HUES64 (cell line): ENCODE measurements around the gene UST.
A peak's percentile ranks its signal among the peaks of the same experiment; 100 is the strongest.
"Not testable (repeated sequence)": the region's sequence is repeated elsewhere in the genome, so short reads cannot be mapped to it uniquely, and the experiment has no call there.

Experiments used
- H3K27ac ChIP-seq: 2 replicates; pipeline ENCODE4 v1.7.0; 2013; ENCODE audit warnings: low read depth, low read length, inconsistent platforms
- H3K27me3 ChIP-seq: 2 replicates; pipeline ENCODE4 v1.6.1; 2013; ENCODE audit warnings: mild to moderate bottlenecking, low read length; ENCODE audit not compliant: insufficient read depth
- H3K36me3 ChIP-seq: 2 replicates; pipeline ENCODE4 v1.6.1; 2013; ENCODE audit warnings: mild to moderate bottlenecking, low read length; ENCODE audit not compliant: insufficient read depth
- H3K4me1 ChIP-seq: 2 replicates; pipeline ENCODE4 v1.6.1; 2013; ENCODE audit warnings: mild to moderate bottlenecking, low read length, moderate library complexity; ENCODE audit not compliant: insufficient read depth
- H3K4me3 ChIP-seq: 2 replicates; pipeline ENCODE4 v1.5.1; 2013; ENCODE audit warnings: mild to moderate bottlenecking, low read length, moderate library complexity
- H3K9ac ChIP-seq: 2 replicates; pipeline ENCODE4 v1.6.1; 2013; ENCODE audit warnings: mild to moderate bottlenecking, low read depth, low read length
- H3K9me3 ChIP-seq: 2 replicates; pipeline ENCODE4 v1.6.1; 2013; ENCODE audit warnings: low read depth, low read length; ENCODE audit not compliant: insufficient read depth
- WGBS: fragments of 150-250, 120-280 bp; methylation state at CpG from one replicate; pipeline ENCODE4 v1.1.7; 2013; ENCODE audit warnings: missing lambda C conversion rate; 5-methylcytosine and 5-hydroxymethylcytosine counted together

The UST gene

GRCh38 chr6:148967541-148967956, 220.7 kb downstream of the UST start:
- no peaks in the 10 kb centered on the region for H3K9me3 ChIP-seq
- no peaks in the 10 kb centered on the region for H3K27me3 ChIP-seq
- no peak overlapping the region for H3K9ac ChIP-seq
- WGBS = 57% methylated on average over 6 of the region's 7 CpGs
- peak overlapping the region; percentile 42; the same call in 1 of the 2 replicates for H3K27ac ChIP-seq
- H3K36me3 ChIP-seq = 0 out of 2 replicates have a peak, but pooled peaks cover 4% of the 10 kb centered on the region
- H3K4me1 ChIP-seq = peaks cover 47% of the 10 kb centered on the region
- no peak overlapping the region for H3K4me3 ChIP-seq

GRCh38 chr6:148968771-148969602, 222.2 kb downstream of the UST start:
- H3K9ac ChIP-seq = no peak overlapping the region
- H3K27ac ChIP-seq = no peak overlapping the region
- no peaks in the 10 kb centered on the region for H3K27me3 ChIP-seq
- no peak overlapping the region for H3K4me3 ChIP-seq
- 0 out of 2 replicates have a peak, but pooled peaks cover 4% of the 10 kb centered on the region for H3K36me3 ChIP-seq
- peaks cover 50% of the 10 kb centered on the region for H3K4me1 ChIP-seq
- no peaks in the 10 kb centered on the region for H3K9me3 ChIP-seq
- 94% methylated on average over 4 of the region's 4 CpGs for WGBS

- peaks cover 54% of the 10 kb centered on the region for H3K4me1 ChIP-seq
- no peaks in the 10 kb centered on the region for H3K9me3 ChIP-seq
- H3K36me3 ChIP-seq = 0 out of 2 replicates have a peak, but pooled peaks cover 4% of the 10 kb centered on the region
- 87% methylated on average over 10 of the region's 10 CpGs for WGBS
- H3K9ac ChIP-seq = no peak overlapping the region
- no peak overlapping the region for H3K4me3 ChIP-seq
- H3K27me3 ChIP-seq = no peaks in the 10 kb centered on the region
- H3K27ac ChIP-seq = peak overlapping the region; percentile 39; the same call in 1 of the 2 replicates
Measured at GRCh38 chr6:148969603-148970061, 222.8 kb downstream of the UST start.

- no peaks in the 10 kb centered on the region for H3K9me3 ChIP-seq
- no peak overlapping the region for H3K9ac ChIP-seq
- H3K27ac ChIP-seq = no peak overlapping the region
- no peaks in the 10 kb centered on the region for H3K27me3 ChIP-seq
- 88% methylated on average over 5 of the region's 6 CpGs for WGBS
- no peak overlapping the region for H3K4me3 ChIP-seq
- peaks cover 12% of the 10 kb centered on the region for H3K36me3 ChIP-seq
- peaks cover 56% of the 10 kb centered on the region for H3K4me1 ChIP-seq
Measured at GRCh38 chr6:148971031-148971927, 224.4 kb downstream of the UST start.

GRCh38 chr6:148972481-148972880, 225.7 kb downstream of the UST start:
- WGBS = 2% methylated on average over 15 of the region's 15 CpGs
- H3K27ac ChIP-seq = peak overlapping the region; percentile 40; the same call in 1 of the 2 replicates
- peaks cover 50% of the 10 kb centered on the region for H3K4me1 ChIP-seq
- H3K9ac ChIP-seq = no peak overlapping the region
- H3K4me3 ChIP-seq = peak overlapping the region; percentile 28; the same call in 1 of the 2 replicates
- no peaks in the 10 kb centered on the region for H3K27me3 ChIP-seq
- no peaks in the 10 kb centered on the region for H3K9me3 ChIP-seq
- H3K36me3 ChIP-seq = peaks cover 12% of the 10 kb centered on the region

- H3K9ac ChIP-seq = no peak overlapping the region
- WGBS = 72% methylated on average over 4 of the region's 5 CpGs
- H3K27ac ChIP-seq = no peak overlapping the region
- peaks cover 12% of the 10 kb centered on the region for H3K36me3 ChIP-seq
- no peak overlapping the region for H3K4me3 ChIP-seq
- H3K9me3 ChIP-seq = no peaks in the 10 kb centered on the region
- H3K27me3 ChIP-seq = no peaks in the 10 kb centered on the region
- peaks cover 41% of the 10 kb centered on the region for H3K4me1 ChIP-seq
Measured at GRCh38 chr6:148973538-148974208, 226.8 kb downstream of the UST start.

- 90% methylated on average over 4 of the region's 4 CpGs for WGBS
- no peak overlapping the region for H3K27ac ChIP-seq
- H3K27me3 ChIP-seq = no peaks in the 10 kb centered on the region
- H3K9me3 ChIP-seq = no peaks in the 10 kb centered on the region
- H3K4me1 ChIP-seq = peaks cover 39% of the 10 kb centered on the region
- H3K36me3 ChIP-seq = peaks cover 12% of the 10 kb centered on the region
- no peak overlapping the region for H3K9ac ChIP-seq
- H3K4me3 ChIP-seq = no peak overlapping the region
Measured at GRCh38 chr6:148974351-148974750, 227.5 kb downstream of the UST start.

GRCh38 chr6:148978298-148978697, 231.5 kb downstream of the UST start:
- Histone ChIP-seq H3K4me1 (peaks cover 24% of the 10 kb centered on the region), H3K36me3 (peaks cover 18% of the 10 kb centered on the region)
- not testable (repeated sequence) for H3K4me3 ChIP-seq, H3K27me3 ChIP-seq, H3K9ac ChIP-seq, H3K27ac ChIP-seq, H3K9me3 ChIP-seq
- 94% methylated on average over 1 of the region's 3 CpGs for WGBS

GRCh38 chr6:148979014-148979901, 232.4 kb downstream of the UST start:
- H3K4me3 ChIP-seq = no peak overlapping the region
- no peak overlapping the region for H3K27ac ChIP-seq
- WGBS = 78% methylated on average over 7 of the region's 7 CpGs
- H3K36me3 ChIP-seq = peaks cover 18% of the 10 kb centered on the region
- no peaks in the 10 kb centered on the region for H3K27me3 ChIP-seq
- no peak overlapping the region for H3K9ac ChIP-seq
- H3K4me1 ChIP-seq = peaks cover 16% of the 10 kb centered on the region
- H3K9me3 ChIP-seq = no peaks in the 10 kb centered on the region

- H3K4me3 ChIP-seq = no peak overlapping the region
- no peaks in the 10 kb centered on the region for H3K9me3 ChIP-seq
- no peaks in the 10 kb centered on the region for H3K27me3 ChIP-seq
- no peak overlapping the region for H3K9ac ChIP-seq
- H3K4me1 ChIP-seq = peaks cover 10% of the 10 kb centered on the region
- H3K27ac ChIP-seq = no peak overlapping the region
- H3K36me3 ChIP-seq = peaks cover 10% of the 10 kb centered on the region
- WGBS = 82% methylated on average over 3 of the region's 3 CpGs
Measured at GRCh38 chr6:148980234-148980633, 233.4 kb downstream of the UST start.
